ENCODE results near the gene CDC6.

The CDC6 gene, protein sequence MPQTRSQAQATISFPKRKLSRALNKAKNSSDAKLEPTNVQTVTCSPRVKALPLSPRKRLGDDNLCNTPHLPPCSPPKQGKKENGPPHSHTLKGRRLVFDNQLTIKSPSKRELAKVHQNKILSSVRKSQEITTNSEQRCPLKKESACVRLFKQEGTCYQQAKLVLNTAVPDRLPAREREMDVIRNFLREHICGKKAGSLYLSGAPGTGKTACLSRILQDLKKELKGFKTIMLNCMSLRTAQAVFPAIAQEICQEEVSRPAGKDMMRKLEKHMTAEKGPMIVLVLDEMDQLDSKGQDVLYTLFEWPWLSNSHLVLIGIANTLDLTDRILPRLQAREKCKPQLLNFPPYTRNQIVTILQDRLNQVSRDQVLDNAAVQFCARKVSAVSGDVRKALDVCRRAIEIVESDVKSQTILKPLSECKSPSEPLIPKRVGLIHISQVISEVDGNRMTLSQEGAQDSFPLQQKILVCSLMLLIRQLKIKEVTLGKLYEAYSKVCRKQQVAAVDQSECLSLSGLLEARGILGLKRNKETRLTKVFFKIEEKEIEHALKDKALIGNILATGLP

DNA sequence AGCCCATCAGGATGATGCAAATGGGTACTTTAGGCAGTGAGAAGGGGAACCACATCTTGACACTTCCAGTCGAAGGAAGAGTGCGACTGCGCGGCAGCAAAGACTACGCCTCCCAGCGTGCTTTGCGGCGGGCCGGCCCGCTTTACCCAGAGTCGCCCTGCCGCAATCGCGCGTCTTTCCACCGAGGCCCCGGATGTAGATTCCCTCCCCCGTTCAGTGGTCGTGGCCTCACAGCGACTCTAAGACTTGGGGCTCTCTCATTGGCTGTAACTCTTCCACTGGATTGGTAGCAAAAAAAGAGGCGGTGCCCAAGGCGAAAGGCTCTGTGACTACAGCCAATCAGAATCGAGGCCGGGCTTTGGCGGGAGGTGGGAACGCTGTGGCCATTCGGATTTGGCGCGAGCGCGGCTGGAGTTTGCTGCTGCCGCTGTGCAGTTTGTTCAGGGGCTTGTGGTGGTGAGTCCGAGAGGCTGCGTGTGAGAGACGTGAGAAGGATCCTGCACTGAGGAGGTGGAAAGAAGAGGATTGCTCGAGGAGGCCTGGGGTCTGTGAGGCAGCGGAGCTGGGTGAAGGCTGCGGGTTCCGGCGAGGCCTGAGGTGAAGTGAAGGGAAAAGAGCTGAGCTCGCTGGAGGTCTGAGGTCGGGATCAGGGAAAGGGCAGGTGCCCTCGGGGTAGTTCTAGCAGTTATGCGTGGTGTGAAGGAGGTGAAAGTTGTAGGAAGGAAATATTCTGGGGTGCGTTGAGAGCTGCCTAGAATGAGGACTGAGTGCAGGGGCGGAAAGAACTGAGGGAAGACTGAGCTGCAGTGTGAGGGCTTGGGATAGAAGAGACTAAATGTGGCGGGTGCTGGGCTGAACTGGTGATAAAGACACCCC, at the start of gene CDC6:
TSS of gene CDC6 (plus strand) at position 386 of the 876 bp plus-strand sequence. CDS start 1,542 bp downstream, outside the sequence.
- peak; percentile 96 to 98 for DNase-seq (ENCODE audit: low read depth in 2 of 2)

DNA sequence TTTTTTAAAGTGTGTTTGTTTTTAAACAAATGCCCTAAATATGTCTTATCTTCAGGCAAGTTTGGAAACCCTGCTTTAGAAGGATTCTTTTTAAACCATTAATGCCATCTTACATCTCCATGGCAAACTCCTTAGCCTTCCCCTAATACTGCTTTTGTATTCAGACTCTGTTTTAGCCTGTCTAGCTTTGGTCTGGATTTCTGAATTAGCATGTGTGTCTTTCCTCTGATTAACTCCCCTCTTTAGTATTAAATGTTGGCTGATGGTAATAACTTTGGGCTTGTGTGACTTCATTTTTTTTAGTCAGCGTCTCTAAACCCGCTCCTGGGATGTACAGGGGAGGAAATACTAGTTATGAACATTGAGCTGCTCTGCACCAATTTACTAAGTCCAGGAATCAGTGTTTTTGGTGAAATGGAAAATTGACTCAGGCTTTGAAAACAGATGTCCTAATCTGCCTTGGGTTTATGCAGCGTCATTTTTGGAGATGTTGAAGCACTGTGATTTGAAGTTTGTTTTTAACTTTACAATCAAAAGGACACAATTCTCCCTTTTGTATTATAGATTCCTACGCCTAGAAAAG, 46.3 kb upstream of the CDC6 start:
- no peak for DNase-seq (ENCODE audit: low read depth in 2 of 2)

DNA sequence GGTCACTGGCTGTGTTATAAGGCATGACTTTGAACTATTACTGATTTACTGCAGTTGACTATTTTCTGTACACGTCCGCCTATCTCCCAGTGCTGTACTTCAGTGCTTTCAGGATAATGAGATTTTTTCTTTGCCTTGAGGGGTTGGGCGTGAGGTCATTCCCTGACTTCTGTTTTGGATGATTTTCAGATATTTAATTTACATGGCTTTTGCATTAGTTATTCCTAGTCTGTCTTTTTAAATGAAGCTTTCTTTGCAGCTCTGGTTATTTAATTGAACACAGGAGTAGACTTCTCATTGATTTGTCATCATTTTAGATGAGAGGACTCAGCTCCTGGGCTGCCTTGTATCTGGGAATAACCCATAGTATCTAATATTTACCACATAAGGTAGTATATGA, 44.9 kb upstream of the CDC6 start:
- DNase-seq (ENCODE audit: low read depth in 2 of 2): no peak

DNA sequence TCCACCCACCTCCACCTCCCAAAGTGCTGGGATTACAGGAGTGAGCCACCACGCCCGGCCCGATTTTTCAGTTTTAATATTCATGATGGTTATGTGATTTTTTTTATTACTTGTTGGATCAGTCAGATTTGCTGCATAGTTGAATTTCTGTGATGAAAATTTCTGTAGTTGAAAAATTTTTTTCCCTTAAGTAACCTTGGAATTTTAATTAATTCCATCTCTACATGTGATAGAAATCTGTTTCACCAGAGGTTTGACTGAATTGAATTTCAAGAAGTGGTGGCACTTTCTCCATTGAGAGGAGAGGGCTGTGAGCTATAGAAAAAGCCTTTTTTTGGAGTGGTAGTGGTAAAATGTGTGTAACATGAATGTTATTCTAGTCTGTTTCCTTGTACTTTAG, 43.9 kb upstream of the CDC6 start:
- no peak for DNase-seq (ENCODE audit: low read depth in 2 of 2)

DNA sequence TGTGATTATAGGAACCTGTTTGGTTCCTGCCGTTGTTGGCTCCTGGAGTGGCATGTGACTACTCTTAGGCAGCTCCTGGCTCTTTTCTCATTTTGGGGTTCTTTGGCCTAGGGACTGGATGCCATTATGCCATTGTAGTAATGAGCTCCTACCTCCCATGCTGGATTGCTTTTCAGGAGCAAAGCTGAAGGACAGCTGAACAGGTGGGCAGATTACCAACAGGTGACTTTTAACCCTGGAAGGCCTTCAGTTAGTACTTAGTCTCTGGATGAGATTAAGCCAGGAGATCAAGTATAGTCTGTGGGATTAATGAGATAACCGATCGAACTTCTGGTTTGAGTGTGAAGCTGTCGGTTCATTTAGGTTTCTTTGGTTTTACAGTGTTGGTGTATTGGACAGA, 43.4 kb upstream of the CDC6 start:
- no peak for DNase-seq (ENCODE audit: low read depth in 2 of 2)

DNA sequence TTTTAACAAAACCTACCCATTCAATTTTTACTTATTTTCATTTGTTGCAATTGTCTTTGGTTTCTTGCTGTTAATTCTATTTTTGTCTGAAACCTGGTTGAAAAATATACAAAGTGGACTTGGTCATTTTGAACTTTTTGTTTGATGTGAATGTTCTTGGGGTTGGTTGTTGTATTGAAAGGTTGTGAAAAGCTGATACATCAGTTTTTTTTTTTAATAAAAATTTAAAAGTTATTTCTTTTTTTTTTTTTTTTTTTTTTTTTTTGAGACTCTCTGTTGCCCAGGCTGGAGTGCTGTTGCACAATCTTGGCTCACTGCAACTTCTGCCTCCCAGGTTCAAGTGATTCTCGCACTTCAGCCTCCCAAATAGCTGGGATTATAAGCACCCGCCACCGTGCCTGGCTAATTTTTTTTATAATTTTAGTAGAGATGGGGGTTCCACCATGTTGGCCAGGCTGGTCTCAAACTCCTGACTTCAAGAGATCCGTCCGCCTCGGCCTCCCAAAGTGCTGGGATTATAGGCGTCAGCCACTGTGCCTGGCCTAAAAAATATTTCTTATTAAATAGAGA, 39.7 kb upstream of the CDC6 start:
- DNase-seq (ENCODE audit: low read depth in 2 of 2): no peak

DNA sequence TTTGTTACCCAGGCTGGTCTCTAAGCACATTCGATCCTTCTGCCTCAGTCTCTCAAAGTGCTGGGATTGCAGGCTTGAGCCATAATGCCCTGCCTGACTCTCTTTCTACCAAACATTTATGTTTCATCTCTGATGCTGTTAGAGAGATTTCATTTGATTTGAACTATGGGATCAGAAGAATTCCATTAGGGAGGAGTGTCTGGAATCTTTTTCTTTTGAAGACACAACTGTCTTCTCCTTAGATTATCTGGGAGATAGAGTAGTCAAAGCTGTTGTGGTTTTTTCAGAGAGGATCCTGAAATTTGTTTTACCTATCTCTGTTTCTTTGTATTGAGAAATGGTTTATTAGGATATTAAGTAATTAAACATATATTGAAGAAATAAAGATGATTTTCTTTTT, 39.2 kb upstream of the CDC6 start:
- DNase-seq (ENCODE audit: low read depth in 2 of 2): no peak

DNA sequence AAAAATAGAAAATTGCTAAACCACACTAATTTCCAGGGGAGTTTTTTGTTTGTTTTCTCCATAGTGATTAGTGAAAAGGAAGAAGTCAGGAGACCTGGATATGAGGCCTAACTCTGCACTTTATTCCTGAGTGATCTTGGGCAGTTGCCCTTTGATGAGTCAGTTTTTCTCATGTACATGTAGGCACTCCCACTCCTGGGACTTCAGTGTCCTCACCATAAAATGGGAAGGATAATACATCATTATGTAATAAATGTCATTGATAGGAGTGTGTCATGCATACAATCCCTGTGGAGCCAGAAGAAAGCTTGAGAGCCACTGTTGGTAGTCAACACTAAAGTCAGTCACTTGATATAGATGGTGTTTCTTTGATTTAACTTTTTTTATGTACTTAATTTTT, 36.1 kb upstream of the CDC6 start:
- DNase-seq (ENCODE audit: low read depth in 2 of 2): no peak

DNA sequence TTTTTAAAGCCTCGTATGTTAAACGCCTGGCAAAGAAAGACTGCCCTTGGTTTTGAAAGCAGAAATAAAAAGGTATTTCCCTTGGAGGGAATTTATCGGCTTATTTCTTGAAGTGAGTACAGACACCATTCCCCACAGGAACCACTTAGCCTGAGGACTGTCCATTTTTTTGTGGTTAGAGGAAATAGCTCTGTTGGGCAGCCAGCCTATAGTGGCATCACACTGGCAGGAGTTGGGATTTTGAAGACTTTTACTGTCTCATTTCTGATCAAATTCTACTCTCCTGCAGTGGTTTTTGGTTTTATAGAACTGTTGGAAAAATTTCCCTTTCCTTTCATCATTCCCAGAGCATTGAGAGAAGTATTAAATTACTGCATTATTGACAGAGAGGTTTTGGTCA, 34.1 kb upstream of the CDC6 start:
- no peak for DNase-seq (ENCODE audit: low read depth in 2 of 2)

DNA sequence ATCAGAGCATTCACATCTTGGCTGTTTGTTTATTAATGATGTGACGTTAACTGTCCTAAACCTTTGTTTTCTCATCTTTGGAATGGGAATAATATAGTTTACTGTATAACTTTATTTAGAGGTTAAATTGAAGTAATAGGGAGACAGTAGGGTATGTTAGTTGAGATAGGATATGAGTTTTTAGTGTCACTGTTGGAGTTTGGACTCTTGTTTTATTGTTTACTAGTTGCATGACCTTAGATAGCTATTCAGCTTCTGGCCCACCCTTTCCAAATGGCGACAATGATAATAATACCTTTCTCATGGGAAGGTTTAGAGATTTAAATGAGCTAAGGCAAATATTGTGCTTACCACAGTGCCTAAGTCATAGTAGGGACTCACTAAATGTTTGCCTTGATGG, 28.2 kb upstream of the CDC6 start:
- no peak for DNase-seq (ENCODE audit: low read depth in 2 of 2)

DNA sequence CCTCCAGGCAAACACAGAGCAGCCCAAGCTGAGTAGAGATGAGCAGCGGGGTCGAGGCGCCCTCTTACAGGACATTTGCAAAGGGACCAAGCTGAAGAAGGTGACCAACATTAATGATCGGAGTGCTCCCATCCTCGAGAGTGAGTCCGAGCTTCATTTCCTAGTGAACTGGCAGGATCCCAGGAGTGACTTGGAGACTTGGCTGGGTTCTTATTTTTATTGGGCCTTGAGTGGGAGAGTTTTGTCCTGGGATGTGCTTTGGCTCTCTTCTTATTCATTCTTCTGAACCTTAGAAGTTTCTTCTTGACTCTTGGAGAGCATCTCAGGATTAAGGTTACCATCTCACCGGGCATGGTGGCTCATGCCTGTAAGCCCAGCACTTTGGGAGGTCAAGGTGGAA, 27.2 kb upstream of the CDC6 start:
- no peak for DNase-seq (ENCODE audit: low read depth in 2 of 2)

DNA sequence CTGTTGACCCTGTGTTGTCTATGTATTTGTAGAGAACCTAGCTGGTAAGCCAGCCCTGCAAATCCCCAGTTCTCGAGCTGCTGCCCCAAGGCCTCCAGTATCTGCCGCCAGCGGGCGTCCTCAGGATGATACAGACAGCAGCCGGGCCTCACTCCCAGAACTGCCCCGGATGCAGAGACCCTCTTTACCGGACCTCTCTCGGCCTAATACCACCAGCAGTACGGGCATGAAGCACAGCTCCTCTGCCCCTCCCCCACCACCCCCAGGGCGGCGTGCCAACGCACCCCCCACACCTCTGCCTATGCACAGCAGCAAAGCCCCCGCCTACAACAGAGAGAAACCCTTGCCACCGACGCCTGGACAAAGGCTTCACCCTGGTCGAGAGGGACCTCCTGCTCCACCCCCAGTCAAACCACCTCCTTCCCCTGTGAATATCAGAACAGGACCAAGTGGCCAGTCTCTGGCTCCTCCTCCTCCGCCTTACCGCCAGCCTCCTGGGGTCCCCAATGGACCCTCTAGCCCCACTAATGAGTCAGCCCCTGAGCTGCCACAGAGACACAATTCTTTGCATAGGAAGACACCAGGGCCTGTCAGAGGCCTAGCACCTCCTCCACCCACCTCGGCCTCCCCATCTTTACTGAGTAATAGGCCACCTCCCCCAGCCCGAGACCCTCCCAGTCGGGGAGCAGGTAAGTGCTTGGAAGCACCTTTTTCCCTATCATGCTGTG, 23.1 kb upstream of the CDC6 start:
- DNase-seq (ENCODE audit: low read depth in 2 of 2): no peak

DNA sequence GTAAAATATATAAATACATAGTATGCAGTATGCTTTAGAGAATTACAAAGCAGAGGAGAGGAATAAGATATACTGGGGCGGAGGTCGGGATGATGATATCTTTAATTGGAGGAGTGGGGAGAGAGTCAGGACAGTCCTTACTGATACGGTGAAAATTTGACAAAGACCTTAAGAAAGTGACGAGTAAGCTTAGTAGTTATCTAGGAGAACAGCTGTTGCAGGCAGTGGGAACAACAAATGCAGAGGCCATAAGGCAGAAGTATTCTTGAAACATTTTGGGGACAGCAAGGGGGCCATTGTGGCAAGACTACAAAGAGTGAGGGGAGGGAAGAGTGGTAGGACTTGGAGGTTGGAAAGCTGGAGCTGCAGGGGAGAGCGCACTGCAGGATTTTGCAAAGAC, 22.3 kb upstream of the CDC6 start:
- no peak for DNase-seq (ENCODE audit: low read depth in 2 of 2)

DNA sequence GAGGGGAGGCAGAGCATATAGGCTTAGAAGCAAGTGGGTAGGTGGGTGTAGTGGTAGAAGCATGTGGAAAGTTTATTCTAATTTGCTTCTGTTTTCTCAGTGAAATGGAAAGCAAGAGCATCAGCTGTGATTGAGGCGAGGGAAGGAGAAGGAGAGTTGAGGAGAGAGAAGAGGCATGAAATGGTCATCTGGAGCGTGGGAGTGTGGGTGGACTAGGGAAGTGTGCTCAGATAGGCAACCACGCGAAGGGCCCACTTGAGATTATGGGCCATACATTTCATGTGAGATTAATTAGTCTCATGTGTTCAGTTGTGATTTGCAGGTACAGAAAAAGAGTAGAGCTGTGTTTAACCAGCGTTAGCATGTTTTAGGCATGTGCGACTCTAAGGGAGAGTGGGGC, 20.8 kb upstream of the CDC6 start:
- no peak for DNase-seq (ENCODE audit: low read depth in 2 of 2)

DNA sequence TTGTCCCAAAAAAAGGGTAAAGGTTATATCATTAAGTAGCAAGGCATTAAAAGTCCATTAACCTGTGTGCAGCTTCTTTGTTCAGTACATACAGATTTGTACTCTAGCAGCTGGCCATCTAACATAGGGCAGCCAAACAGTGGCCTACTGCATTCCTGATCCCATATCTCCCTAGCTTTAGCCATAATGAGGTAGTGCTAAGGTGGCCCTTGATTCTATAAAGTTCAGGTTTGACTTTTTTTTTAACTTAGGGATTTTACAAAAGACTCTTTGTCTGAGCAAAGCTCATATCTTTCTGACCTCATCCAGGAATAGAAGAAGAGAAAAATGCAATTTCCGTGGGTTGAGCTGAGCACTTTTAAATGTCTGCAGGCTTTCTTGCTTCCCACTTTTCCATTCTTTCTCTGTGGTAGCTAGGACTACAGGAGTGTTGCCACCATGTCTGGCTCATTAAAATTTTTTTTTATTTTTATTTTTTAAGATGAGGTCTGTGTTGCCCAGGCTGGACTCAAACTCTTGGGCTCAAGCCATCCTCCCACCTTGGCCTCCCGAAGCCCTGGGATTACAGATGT, 19.5 kb upstream of the CDC6 start:
- DNase-seq (ENCODE audit: low read depth in 2 of 2): no peak

DNA sequence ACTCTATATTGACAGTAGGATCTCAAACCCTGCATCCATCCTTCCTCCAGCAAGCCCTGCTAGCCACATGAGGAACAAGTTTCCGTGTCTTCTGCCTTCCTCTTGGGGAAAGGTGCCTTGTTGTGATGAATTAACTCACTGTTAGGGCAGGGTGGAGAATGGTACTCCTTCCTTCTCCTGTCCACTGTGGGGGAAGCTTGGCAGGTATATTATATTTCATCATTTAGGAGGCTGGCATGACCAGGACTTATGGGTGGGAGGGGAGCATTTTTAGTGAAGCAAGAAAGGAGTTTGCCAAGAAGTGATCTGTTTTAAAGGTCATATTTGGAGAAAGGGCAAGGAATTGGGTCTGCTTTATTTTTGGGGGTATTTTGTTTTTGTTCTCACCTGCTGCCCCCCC, 9.3 kb upstream of the CDC6 start:
- DNase-seq (ENCODE audit: low read depth in 2 of 2): no peak

DNA sequence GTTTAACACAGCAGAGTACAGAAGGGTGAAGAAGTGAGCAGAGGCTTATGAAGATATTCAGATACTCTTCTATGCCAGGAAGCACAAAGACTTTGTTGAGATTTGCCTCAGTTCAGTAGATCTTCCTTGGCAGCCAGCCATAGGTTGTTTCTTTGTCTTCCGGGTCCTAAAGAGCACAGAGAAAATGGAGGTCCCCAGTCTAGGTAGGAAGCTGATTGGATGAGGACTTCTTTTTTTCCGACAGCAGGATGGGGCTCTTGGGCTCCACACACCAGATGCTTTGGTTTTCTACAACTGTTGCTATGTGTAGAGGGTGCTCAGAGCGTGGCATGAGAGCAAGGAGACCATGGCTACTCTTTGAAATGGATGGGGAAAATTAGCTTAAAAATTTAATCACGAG, 8.3 kb upstream of the CDC6 start:
- no peak for DNase-seq (ENCODE audit: low read depth in 2 of 2)

DNA sequence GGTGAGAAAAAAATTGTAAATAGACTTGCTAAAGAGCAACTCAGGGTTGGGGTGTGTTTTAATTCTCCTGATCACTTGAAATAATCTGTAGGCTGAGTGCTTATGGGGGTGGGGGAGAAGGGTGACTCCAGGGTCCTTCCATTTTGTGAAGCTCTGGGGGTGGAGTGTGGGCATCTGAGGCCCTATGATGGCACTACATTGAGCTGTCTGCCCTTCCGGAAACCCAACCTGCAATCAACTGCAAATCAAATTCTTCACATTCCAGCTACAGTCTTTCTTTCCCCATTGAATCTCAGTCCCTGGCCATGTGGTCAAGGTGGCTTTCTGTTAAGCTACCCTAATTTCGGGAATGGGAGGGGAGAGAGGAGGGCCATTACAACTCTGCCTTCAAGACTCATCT, 6.0 kb upstream of the CDC6 start:
- no peak for DNase-seq (ENCODE audit: low read depth in 2 of 2)

DNA sequence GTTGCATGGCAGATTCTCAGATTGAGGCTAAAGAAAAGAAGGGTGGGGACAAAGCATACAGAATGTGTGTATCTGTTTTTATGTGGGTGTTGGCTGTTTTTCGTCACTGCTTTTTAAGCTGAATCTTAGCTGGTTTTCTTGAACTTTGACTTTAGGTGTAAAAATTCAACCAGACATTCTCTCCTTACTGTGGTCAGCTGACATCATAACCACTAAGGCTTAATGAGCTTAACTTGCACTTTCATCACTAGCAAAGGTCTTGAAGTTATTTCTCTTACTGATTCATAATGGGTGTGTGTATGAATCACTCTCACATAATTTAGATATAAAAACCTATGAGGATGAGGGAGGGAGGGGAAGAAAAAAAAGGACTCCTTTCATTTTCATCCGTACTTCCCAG, 4.0 kb upstream of the CDC6 start:
- DNase-seq (ENCODE audit: low read depth in 2 of 2): no peak

DNA sequence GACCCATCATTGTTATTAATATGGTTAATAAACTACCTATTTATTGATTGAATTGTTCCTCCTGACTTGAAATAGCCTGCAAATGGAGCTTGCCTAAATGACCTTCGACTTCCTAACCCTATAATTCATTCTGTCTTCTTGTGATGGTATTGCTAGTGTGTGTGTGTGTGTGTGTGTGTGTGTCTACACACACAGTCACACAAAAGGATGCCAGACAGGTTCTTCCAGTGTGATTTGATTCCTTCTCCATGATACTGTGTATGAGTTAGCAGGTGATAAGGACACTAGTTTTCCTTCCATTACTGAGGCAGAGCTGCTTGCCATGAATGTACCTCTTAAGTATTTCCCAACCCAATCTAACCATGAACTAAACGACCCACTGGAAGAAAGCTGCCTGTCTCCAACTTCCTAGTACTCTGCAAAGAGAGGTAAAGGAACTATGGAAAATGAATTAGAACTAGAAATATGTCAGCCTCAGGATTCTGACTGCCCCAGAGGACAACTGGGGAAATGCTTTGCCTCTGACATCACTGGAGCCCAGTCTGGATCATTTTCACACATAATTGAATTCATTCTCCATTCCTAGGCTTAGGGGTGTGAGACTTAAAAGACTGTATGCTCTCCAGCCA, 3.5 kb upstream of the CDC6 start:
- no peak for DNase-seq (ENCODE audit: low read depth in 2 of 2)

DNA sequence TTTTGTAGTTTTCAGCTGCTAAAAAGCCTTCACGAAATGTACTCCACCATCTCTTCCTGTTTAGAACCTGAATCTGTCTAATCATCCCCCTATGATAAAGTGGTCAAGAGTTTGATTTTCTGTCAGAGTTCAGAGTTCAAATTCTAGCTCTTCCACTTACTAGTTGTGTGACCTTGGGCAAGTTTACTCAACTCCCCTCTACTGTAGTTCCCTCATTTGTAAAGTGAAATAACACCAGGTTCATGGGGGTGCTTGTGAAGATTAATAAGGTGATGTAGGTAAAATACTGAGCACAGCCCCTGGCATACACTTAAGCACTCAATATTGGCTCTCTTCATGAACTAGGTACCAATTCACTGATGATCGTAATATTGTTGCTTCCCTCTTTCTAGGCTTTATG, 1.2 kb upstream of the CDC6 start:
- no peak for DNase-seq (ENCODE audit: low read depth in 2 of 2)

All from stimulated activated CD4-positive, alpha-beta T cell treated with anti-CD3 and anti-CD28 coated beads, Interleukin-12 subunit alpha, Interleukin-12 subunit beta, amount 100 ng/mL, for 24 hours (primary cell).